CD14-positive monocyte (primary cell): Measurements from ENCODE around the gene CORO1C. TPM values are rescaled to one million over a fixed set of nuclear protein-coding genes. Genes with fewer than 3 reads are reported as not detected.

Experiments
- DNase-seq, 3 donors: peaks; one replicate each; pipeline ENCODE4 v3.0.0-alpha.2; 2011 to 2022
- H2AFZ ChIP-seq: 2 replicates; pipeline ENCODE4 v1.6.0; 2012; ENCODE audit warnings: mild to moderate bottlenecking, low read depth, low read length, inconsistent platforms; ENCODE audit not compliant: insufficient read depth, poor library complexity, severe bottlenecking
- H3K27ac ChIP-seq, 2 donors: 1 replicate in 1 of 2; 2 replicates in 1 of 2; pipeline ENCODE4 v1.5.1; 2012 to 2013; ENCODE audit warnings: low read length in 2 of 2, control low read depth in 1 of 2, inconsistent platforms in 1 of 2, low read depth in 1 of 2, mild to moderate bottlenecking in 1 of 2
- H3K27me3 ChIP-seq, 2 donors: one replicate each; pipeline versions ENCODE4 v1.6.0 to v1.6.1; 2011 to 2013; ENCODE audit warnings: low read length in 2 of 2; ENCODE audit not compliant: control insufficient read depth in 2 of 2, insufficient read depth in 2 of 2
- H3K36me3 ChIP-seq, 2 donors: replicated peaks in 1 of 2; 1 replicate in 1 of 2; 2 replicates in 1 of 2; pipeline versions ENCODE4 v1.5.1 to v1.6.1; 2012 to 2013; ENCODE audit warnings: low read length in 2 of 2, control low read depth in 1 of 2, inconsistent platforms in 1 of 2, mild to moderate bottlenecking in 1 of 2; ENCODE audit not compliant: insufficient read depth in 2 of 2, control insufficient read depth in 1 of 2
- H3K4me1 ChIP-seq, 2 donors: 1 replicate in 1 of 2; 2 replicates in 1 of 2; pipeline versions ENCODE4 v1.5.1 to v1.6.1; 2012 to 2013; ENCODE audit warnings: low read length in 2 of 2, control low read depth in 1 of 2, inconsistent platforms in 1 of 2, mild to moderate bottlenecking in 1 of 2, moderate library complexity in 1 of 2; ENCODE audit not compliant: insufficient read depth in 2 of 2, control insufficient read depth in 1 of 2
- H3K4me2 ChIP-seq: replicated peaks from 2 replicates; pipeline ENCODE3; 2012; ENCODE audit warnings: low read length, moderate library complexity, mild to moderate bottlenecking; ENCODE audit not compliant: poor library complexity, severe bottlenecking; ENCODE audit errors: extremely low read depth
- H3K4me3 ChIP-seq, 3 experiments: fragments of 200-600 bp in 1 of 3; sonication (generic) in 1 of 3; replicated peaks in 1 of 3; 1 replicate in 2 of 3; 2 replicates in 1 of 3; pipeline ENCODE4 v1.5.1; 2011 to 2013; ENCODE audit warnings: low read length in 3 of 3, mild to moderate bottlenecking in 3 of 3, control low read depth in 2 of 3, low read depth in 2 of 3, inconsistent platforms in 1 of 3, moderate library complexity in 1 of 3
- H3K79me2 ChIP-seq: 2 replicates; pipeline ENCODE4 v1.6.0; 2012; ENCODE audit warnings: mild to moderate bottlenecking, control low read depth, inconsistent platforms, low read length, moderate library complexity; ENCODE audit not compliant: insufficient read depth
- H3K9ac ChIP-seq: 2 replicates; pipeline ENCODE4 v1.6.0; 2017; ENCODE audit warnings: low read length, mild to moderate bottlenecking; ENCODE audit not compliant: insufficient read depth, poor library complexity, severe bottlenecking
- H3K9me3 ChIP-seq, 2 donors: replicated peaks in 1 of 2; 1 replicate in 1 of 2; 2 replicates in 1 of 2; pipeline versions ENCODE4 v1.5.1 to v1.6.1; 2012 to 2013; ENCODE audit warnings: low read length in 2 of 2, control low read depth in 1 of 2; ENCODE audit not compliant: control insufficient read depth in 1 of 2, insufficient read depth in 1 of 2
- H4K20me1 ChIP-seq: 2 replicates; pipeline ENCODE4 v1.6.0; 2012; ENCODE audit warnings: mild to moderate bottlenecking, low read length, control low read depth, moderate library complexity; ENCODE audit not compliant: insufficient read depth
- H3K27ac Mint-ChIP-seq, 7 donors: one replicate each; pipeline ENCODE4 v1.8.0; 2020; ENCODE audit warnings: mild to moderate bottlenecking in 7 of 7, mixed read lengths in 7 of 7, moderate library complexity in 6 of 7, inconsistent platforms in 2 of 7
- H3K27me3 Mint-ChIP-seq, 3 donors: one replicate each; pipeline ENCODE4 v1.8.0; 2021 to 2022; ENCODE audit warnings: low read depth in 3 of 3, mild to moderate bottlenecking in 3 of 3, mixed read lengths in 3 of 3, moderate library complexity in 3 of 3, inconsistent platforms in 1 of 3
- H3K36me3 Mint-ChIP-seq, 2 donors: one replicate each; pipeline ENCODE4 v1.8.0; 2020; ENCODE audit warnings: mixed read lengths in 2 of 2, inconsistent platforms in 1 of 2, mild to moderate bottlenecking in 1 of 2
- H3K4me1 Mint-ChIP-seq: one replicate; pipeline ENCODE4 v1.8.0; 2020; ENCODE audit warnings: mild to moderate bottlenecking, mixed read lengths
- H3K4me3 Mint-ChIP-seq, 2 donors: one replicate each; pipeline ENCODE4 v1.8.0; 2020; ENCODE audit warnings: mild to moderate bottlenecking in 2 of 2, mixed read lengths in 2 of 2, moderate library complexity in 1 of 2
- H3K9me3 Mint-ChIP-seq, 7 donors: one replicate each; pipeline ENCODE4 v1.8.0; 2020 to 2022; ENCODE audit warnings: mixed read lengths in 7 of 7, mild to moderate bottlenecking in 6 of 7, moderate library complexity in 6 of 7, inconsistent platforms in 2 of 7
- CTCF ChIP-seq: fragments of 200-600 bp; IDR thresholded peaks from one replicate; pipeline ENCODE4 v1.8.0; 2022; ENCODE audit warnings: antibody characterized with exemption, mild to moderate bottlenecking
- WGBS: methylation state at CpG from one replicate; pipeline ENCODE4 v1.1.5; 2013; ENCODE audit warnings: missing lambda C conversion rate; ENCODE audit not compliant: insufficient coverage; 5-methylcytosine and 5-hydroxymethylcytosine counted together
- intact Hi-C, 2 donors: fragments of 100-400 bp; cut with micrococcal nuclease; formaldehyde crosslinking; loops; one replicate each; pipeline versions ENCODE4 v1.15.0 to v1.15.1; 2023
- polyA plus RNA-seq, 3 donors: library from polyadenylated mRNA; depleted of rRNA in 1 of 3; unstranded in 2 of 3; stranded (reverse) in 1 of 3; fragments of 300-500 nt in 2 of 3; fragments of >200 nt in 1 of 3; fragmentation: Illumina TruSeq in 2 of 3; gene quantifications; 1 replicate in 2 of 3; 2 replicates in 1 of 3; pipeline ENCODE4 v1.2.3, GENCODE V29; 2012 to 2021

CORO1C gene
- polyA plus RNA-seq, 3 donors = 77.5 to 285 (median 229) TPM

- H3K4me3 ChIP-seq = no peak overlapping the region
- H3K27ac Mint-ChIP-seq = peak overlapping the region in 6 of 7 donors; percentile 8 to 76 (median 55)
- H3K4me2 ChIP-seq = no peak overlapping the region
- 90% methylated on average over 2 of the region's 3 CpGs for WGBS
- H3K4me3 Mint-ChIP-seq = no peak overlapping the region
- no peak overlapping the region for H3K9ac ChIP-seq
- H3K27me3 ChIP-seq = no peaks in the 10 kb centered on the region
- peaks cover 61 to 64% of the 10 kb centered on the region in 2 donors for H3K36me3 Mint-ChIP-seq
- no peak for DNase-seq
- TF ChIP-seq CTCF = no peak
- peaks cover 87% of the 10 kb centered on the region for H3K79me2 ChIP-seq
- H4K20me1 ChIP-seq = peaks cover 49% of the 10 kb centered on the region
- no peak overlapping the region for H3K27ac ChIP-seq
- intact Hi-C loops = no loop called here
- no peaks in the 10 kb centered on the region for H3K9me3 ChIP-seq
- H3K4me1 Mint-ChIP-seq = peaks cover 28% of the 10 kb centered on the region
- H3K4me1 ChIP-seq = peaks cover 27 to 30% of the 10 kb centered on the region in 2 donors
- H3K9me3 Mint-ChIP-seq = peaks cover 0 to 3% (median 0%) of the 10 kb centered on the region in 7 donors
- peaks cover 0 to 2% (median 0%) of the 10 kb centered on the region in 3 donors for H3K27me3 Mint-ChIP-seq
- H3K36me3 ChIP-seq = peaks cover 28 to 43% of the 10 kb centered on the region in 2 donors
- no peak overlapping the region for H2AFZ ChIP-seq
Observed at GRCh38 chr12:108671110-108671509, 60.2 kb downstream of the CORO1C start.

GRCh38 chr12:108670066-108670631, 61.2 kb downstream of the CORO1C start:
- Histone ChIP-seq H4K20me1 (peaks cover 39% of the 10 kb centered on the region), H3K4me2 (no peak overlapping the region), H3K9me3 (no peaks in the 10 kb centered on the region), H3K79me2 (peaks cover 89% of the 10 kb centered on the region), H3K9ac (no peak overlapping the region), H3K4me1 (peaks cover 37 to 39% of the 10 kb centered on the region in 2 donors), H2AFZ (no peak overlapping the region), H3K27ac (peak overlapping the region in 1 of 2 donors; percentile 47), H3K27me3 (no peaks in the 10 kb centered on the region), H3K4me3 (no peak overlapping the region), H3K36me3 (peaks cover 22 to 33% of the 10 kb centered on the region in 2 donors)
- intact Hi-C loops = no loop called here
- Mint-ChIP-seq H3K36me3 (peaks cover 59 to 62% of the 10 kb centered on the region in 2 donors), H3K27ac (peak overlapping the region; percentile 19 to 76 (median 59)), H3K4me1 (peaks cover 37% of the 10 kb centered on the region), H3K4me3 (no peak overlapping the region), H3K9me3 (peaks cover 0 to 3% (median 0%) of the 10 kb centered on the region in 7 donors), H3K27me3 (peaks cover 0 to 2% (median 0%) of the 10 kb centered on the region in 3 donors)
- 80% methylated on average over 2 of the region's 7 CpGs for WGBS
- DNase-seq = no peak
- no peak for TF ChIP-seq CTCF
